Measurements from ENCODE around the gene HBP1. TPM values are rescaled to one million over a fixed set of nuclear protein-coding genes. Genes with fewer than 3 reads are reported as not detected.

Gene HBP1
- total and polyA plus RNA-seq, 2 of the 13 experiments (the other 11 are each of a cell fraction or from before 2014, with no cell fraction given): 22.9 to 44.1 TPM

DNA sequence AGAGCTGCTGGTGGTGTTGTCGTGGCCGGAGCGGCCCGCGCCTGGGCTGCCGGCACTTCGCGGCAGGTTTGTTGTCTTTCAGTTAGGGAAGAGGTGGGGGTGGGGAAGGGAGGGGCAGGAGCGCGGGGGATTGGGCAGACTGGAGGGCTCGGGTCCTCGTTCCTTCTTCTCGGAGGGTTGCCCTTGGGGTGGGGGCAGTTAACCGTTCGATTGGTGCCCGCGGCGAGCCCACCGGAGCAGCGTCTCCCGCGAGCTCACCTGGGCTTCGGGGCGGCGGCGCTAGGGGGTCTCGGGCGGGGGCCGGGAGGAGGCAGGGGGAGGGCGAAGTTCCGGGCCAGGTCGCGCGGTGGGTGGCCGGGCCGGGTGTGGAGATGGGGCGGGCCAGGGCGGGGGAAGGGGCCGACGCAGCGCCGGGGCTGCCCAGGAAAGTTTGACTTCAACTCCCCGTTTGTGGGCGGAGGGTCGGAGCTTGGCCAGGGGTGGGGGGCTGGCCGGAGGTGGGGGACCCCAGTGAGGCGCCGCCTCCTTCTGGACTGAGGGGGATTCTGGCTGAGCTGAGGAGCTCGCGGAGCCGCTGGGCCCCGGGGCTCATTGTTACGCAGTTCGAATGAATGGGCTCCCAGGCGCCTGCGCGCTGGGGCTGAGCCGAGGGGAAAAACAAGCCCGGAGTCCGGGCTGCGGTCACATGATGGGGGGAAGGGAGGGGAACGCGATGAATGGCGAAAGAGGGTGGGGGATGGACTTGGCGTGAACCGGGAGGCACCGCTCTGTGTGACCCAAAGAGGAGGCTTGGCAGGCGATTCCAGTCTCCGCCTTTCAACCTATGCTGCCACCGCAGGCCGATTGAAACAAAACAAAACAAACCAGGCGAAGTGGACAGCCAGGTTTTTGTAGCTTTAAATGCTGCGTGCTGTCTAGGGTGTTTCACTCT lies 582 bp downstream of the HBP1 start (continued):
- TF ChIP-seq ZNF251 (CRISPR knock-in tag; IDR thresholded peaks at IDR 0.05): no peak
- TF ChIP-seq, protein P1, sequence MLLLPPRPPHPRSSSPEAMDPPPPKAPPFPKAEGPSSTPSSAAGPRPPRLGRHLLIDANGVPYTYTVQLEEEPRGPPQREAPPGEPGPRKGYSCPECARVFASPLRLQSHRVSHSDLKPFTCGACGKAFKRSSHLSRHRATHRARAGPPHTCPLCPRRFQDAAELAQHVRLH (CRISPR knock-in tag; IDR thresholded peaks at IDR 0.05; ENCODE audit: borderline replicate concordance, low read depth): peak; percentile 82; the same call in 1 of the 2 replicates
- TF ChIP-seq, protein P2, sequence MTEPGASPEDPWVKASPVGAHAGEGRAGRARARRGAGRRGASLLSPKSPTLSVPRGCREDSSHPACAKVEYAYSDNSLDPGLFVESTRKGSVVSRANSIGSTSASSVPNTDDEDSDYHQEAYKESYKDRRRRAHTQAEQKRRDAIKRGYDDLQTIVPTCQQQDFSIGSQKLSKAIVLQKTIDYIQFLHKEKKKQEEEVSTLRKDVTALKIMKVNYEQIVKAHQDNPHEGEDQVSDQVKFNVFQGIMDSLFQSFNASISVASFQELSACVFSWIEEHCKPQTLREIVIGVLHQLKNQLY (CRISPR knock-in tag; IDR thresholded peaks at IDR 0.05): peak; percentile 39; the same call in 1 of the 2 replicates
- TF ChIP-seq ZNF567 (CRISPR knock-in tag; IDR thresholded peaks at IDR 0.05; ENCODE audit: borderline replicate concordance): no peak
- TF ChIP-seq ZSCAN20 (CRISPR knock-in tag; IDR thresholded peaks at IDR 0.05; ENCODE audit: borderline replicate concordance): 0 out of 2 replicates have a peak, but pooled peaks have one; percentile 22
- no peak for TF ChIP-seq ZNF260 (CRISPR knock-in tag; IDR thresholded peaks at IDR 0.05; ENCODE audit: borderline replicate concordance, low read depth)
- peak; percentile 35 for TF ChIP-seq KDM5A (IDR thresholded peaks at IDR 0.05; ENCODE audit: borderline replicate concordance, low read length)
- TF ChIP-seq, protein P3, sequence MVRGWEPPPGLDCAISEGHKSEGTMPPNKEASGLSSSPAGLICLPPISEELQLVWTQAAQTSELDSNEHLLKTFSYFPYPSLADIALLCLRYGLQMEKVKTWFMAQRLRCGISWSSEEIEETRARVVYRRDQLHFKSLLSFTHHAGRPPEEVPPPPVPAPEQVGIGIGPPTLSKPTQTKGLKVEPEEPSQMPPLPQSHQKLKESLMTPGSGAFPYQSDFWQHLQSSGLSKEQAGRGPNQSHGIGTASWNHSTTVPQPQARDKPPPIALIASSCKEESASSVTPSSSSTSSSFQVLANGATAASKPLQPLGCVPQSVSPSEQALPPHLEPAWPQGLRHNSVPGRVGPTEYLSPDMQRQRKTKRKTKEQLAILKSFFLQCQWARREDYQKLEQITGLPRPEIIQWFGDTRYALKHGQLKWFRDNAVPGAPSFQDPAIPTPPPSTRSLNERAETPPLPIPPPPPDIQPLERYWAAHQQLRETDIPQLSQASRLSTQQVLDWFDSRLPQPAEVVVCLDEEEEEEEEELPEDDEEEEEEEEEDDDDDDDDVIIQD (CRISPR knock-in tag; IDR thresholded peaks at IDR 0.05; ENCODE audit: low read depth): peak; percentile 75
- TF ChIP-seq, protein P4, sequence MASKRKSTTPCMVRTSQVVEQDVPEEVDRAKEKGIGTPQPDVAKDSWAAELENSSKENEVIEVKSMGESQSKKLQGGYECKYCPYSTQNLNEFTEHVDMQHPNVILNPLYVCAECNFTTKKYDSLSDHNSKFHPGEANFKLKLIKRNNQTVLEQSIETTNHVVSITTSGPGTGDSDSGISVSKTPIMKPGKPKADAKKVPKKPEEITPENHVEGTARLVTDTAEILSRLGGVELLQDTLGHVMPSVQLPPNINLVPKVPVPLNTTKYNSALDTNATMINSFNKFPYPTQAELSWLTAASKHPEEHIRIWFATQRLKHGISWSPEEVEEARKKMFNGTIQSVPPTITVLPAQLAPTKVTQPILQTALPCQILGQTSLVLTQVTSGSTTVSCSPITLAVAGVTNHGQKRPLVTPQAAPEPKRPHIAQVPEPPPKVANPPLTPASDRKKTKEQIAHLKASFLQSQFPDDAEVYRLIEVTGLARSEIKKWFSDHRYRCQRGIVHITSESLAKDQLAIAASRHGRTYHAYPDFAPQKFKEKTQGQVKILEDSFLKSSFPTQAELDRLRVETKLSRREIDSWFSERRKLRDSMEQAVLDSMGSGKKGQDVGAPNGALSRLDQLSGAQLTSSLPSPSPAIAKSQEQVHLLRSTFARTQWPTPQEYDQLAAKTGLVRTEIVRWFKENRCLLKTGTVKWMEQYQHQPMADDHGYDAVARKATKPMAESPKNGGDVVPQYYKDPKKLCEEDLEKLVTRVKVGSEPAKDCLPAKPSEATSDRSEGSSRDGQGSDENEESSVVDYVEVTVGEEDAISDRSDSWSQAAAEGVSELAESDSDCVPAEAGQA (IDR thresholded peaks at IDR 0.05; ENCODE audit: low read depth): no peak
- TF ChIP-seq, protein P4 (CRISPR knock-in tag; IDR thresholded peaks at IDR 0.05; ENCODE audit: borderline replicate concordance): no peak; the same call in 1 of the 2 replicates
- TF ChIP-seq, protein P5, sequence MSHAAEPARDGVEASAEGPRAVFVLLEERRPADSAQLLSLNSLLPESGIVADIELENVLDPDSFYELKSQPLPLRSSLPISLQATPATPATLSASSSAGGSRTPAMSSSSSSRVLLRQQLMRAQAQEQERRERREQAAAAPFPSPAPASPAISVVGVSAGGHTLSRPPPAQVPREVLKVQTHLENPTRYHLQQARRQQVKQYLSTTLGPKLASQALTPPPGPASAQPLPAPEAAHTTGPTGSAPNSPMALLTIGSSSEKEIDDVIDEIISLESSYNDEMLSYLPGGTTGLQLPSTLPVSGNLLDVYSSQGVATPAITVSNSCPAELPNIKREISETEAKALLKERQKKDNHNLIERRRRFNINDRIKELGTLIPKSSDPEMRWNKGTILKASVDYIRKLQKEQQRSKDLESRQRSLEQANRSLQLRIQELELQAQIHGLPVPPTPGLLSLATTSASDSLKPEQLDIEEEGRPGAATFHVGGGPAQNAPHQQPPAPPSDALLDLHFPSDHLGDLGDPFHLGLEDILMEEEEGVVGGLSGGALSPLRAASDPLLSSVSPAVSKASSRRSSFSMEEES (CRISPR knock-in tag; IDR thresholded peaks at IDR 0.05): peak; percentile 99
- TF ChIP-seq NR2F6 (IDR thresholded peaks at IDR 0.05): 0 out of 2 replicates have a peak, but pooled peaks have one; percentile 16
- TF ChIP-seq NR2F6 (CRISPR knock-in tag; IDR thresholded peaks at IDR 0.05): 0 out of 2 replicates have a peak, but pooled peaks have one; percentile 33
- TF ChIP-seq NFE2L1 (CRISPR knock-in tag; IDR thresholded peaks at IDR 0.05; ENCODE audit: borderline replicate concordance): no peak
- TF ChIP-seq, protein P6, sequence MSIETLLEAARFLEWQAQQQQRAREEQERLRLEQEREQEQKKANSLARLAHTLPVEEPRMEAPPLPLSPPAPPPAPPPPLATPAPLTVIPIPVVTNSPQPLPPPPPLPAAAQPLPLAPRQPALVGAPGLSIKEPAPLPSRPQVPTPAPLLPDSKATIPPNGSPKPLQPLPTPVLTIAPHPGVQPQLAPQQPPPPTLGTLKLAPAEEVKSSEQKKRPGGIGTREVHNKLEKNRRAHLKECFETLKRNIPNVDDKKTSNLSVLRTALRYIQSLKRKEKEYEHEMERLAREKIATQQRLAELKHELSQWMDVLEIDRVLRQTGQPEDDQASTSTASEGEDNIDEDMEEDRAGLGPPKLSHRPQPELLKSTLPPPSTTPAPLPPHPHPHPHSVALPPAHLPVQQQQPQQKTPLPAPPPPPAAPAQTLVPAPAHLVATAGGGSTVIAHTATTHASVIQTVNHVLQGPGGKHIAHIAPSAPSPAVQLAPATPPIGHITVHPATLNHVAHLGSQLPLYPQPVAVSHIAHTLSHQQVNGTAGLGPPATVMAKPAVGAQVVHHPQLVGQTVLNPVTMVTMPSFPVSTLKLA (IDR thresholded peaks at IDR 0.05): peak; percentile 64
- 0 out of 2 replicates have a peak, but pooled peaks have one; percentile 33 for TF ChIP-seq ZNF543 (CRISPR knock-in tag; IDR thresholded peaks at IDR 0.05)
- TF ChIP-seq ZNF354B (CRISPR knock-in tag; IDR thresholded peaks at IDR 0.05): no peak

All from HepG2 (cell line).